Left ventricle myocardium inferior (tissue), 1 donor: Measurements from ENCODE around the gene SLAMF7. TPM values are rescaled to one million over a fixed set of nuclear protein-coding genes. Genes with fewer than 3 reads are reported as not detected.

ENCODE experiments used
- DNase-seq: peaks from one replicate; pipeline ENCODE4 v3.0.0-alpha.2; 2020
- H3K27ac ChIP-seq: fragments of 200-600 bp; replicated peaks from 2 replicates; pipeline ENCODE4 v1.8.0; 2021
- H3K27me3 ChIP-seq: fragments of 200-600 bp; 2 replicates; pipeline ENCODE4 v1.8.0; 2021; ENCODE audit warnings: low read depth
- H3K36me3 ChIP-seq: fragments of 200-600 bp; 2 replicates; pipeline ENCODE4 v1.8.0; 2021
- H3K4me1 ChIP-seq: fragments of 200-600 bp; 2 replicates; pipeline ENCODE4 v1.8.0; 2021
- H3K4me3 ChIP-seq: fragments of 200-600 bp; 2 replicates; pipeline ENCODE4 v1.8.0; 2021; ENCODE audit warnings: mild to moderate bottlenecking, moderate library complexity
- H3K9me3 ChIP-seq: fragments of 200-600 bp; replicated peaks from 2 replicates; pipeline ENCODE4 v1.8.0; 2021
- intact Hi-C: fragments of 100-400 bp; cut with micrococcal nuclease; formaldehyde crosslinking; loops from one replicate; pipeline ENCODE4 v1.11.0; 2022
- total RNA-seq: library from RNA; stranded (reverse); fragmentation: NEBNext Ultra II Directional; extraction: Animal tissue kit (Norgen Biotek cat#: 25700); gene quantifications from one replicate; pipeline ENCODE4 v1.2.1, GENCODE V29; 2021
- TF ChIP-seq, protein P1 (sequence below): fragments of 200-600 bp; IDR thresholded peaks from 2 replicates; pipeline ENCODE4 v1.8.0; 2021; ENCODE audit warnings: antibody characterized with exemption, mild to moderate bottlenecking, borderline replicate concordance
- donor health status: DM: no; HTN: yes; CAD: no; lungs with severe emphysema.

Gene SLAMF7
- total RNA-seq, 1 donor from 2014 or later, result 0.36 TPM

DNA sequence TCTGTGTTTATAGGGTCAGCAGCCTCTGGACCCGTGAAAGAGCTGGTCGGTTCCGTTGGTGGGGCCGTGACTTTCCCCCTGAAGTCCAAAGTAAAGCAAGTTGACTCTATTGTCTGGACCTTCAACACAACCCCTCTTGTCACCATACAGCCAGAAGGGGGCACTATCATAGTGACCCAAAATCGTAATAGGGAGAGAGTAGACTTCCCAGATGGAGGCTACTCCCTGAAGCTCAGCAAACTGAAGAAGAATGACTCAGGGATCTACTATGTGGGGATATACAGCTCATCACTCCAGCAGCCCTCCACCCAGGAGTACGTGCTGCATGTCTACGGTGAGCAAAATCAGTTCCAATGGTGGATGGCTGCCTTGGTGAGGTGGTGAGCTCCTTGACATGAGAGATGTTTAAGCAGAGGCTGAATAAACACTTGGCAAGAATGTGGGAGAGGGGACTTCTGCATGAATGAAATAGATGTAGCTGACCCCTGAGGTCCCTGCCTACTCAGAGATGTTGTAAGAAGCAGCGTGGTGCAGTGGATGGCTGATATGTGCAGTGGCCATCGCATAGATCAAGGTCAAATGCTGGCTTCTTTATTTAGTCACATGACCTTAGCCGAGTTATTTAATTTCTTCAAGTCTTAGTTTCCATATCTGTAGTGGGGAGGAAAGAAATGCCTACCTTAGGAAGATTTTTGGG lies 9.3 kb downstream of the SLAMF7 start:
- no peak overlapping the region for H3K4me3 ChIP-seq
- DNase-seq, result no peak
- TF ChIP-seq, protein P1, sequence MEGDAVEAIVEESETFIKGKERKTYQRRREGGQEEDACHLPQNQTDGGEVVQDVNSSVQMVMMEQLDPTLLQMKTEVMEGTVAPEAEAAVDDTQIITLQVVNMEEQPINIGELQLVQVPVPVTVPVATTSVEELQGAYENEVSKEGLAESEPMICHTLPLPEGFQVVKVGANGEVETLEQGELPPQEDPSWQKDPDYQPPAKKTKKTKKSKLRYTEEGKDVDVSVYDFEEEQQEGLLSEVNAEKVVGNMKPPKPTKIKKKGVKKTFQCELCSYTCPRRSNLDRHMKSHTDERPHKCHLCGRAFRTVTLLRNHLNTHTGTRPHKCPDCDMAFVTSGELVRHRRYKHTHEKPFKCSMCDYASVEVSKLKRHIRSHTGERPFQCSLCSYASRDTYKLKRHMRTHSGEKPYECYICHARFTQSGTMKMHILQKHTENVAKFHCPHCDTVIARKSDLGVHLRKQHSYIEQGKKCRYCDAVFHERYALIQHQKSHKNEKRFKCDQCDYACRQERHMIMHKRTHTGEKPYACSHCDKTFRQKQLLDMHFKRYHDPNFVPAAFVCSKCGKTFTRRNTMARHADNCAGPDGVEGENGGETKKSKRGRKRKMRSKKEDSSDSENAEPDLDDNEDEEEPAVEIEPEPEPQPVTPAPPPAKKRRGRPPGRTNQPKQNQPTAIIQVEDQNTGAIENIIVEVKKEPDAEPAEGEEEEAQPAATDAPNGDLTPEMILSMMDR, result no peak
- no peaks in the 10 kb centered on the region for H3K9me3 ChIP-seq
- peaks cover 48% of the 10 kb centered on the region for H3K27me3 ChIP-seq
- no peak overlapping the region for H3K27ac ChIP-seq
- H3K36me3 ChIP-seq, result no peaks in the 10 kb centered on the region
- H3K4me1 ChIP-seq, result no peaks in the 10 kb centered on the region
- intact Hi-C loops, result no loop called here

DNA sequence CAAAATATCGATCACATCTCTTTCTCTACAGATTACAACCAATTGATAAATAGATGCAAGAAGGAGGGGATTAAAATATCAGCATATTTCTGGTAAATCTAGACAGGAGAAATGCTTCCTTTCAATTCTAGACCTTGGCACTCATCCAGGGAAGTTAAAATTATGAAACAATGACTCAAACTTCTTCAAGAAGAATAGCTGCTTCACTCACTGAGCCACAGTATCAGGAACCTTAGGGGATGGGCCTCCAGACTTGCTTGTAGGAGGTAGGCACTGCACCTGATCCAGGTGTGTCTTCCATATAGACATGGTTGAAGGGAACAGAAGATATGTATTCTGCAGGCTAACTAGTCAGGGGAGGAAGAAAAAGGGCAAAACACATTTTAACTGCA lies 9.8 kb downstream of the SLAMF7 start:
- H3K36me3 ChIP-seq, result no peaks in the 10 kb centered on the region
- DNase-seq, result no peak
- TF ChIP-seq, protein P1, result no peak
- H3K4me3 ChIP-seq, result no peak overlapping the region
- intact Hi-C loops, result no loop called here
- peaks cover 49% of the 10 kb centered on the region for H3K27me3 ChIP-seq
- H3K9me3 ChIP-seq, result no peaks in the 10 kb centered on the region
- H3K4me1 ChIP-seq, result no peaks in the 10 kb centered on the region
- no peak overlapping the region for H3K27ac ChIP-seq

DNA sequence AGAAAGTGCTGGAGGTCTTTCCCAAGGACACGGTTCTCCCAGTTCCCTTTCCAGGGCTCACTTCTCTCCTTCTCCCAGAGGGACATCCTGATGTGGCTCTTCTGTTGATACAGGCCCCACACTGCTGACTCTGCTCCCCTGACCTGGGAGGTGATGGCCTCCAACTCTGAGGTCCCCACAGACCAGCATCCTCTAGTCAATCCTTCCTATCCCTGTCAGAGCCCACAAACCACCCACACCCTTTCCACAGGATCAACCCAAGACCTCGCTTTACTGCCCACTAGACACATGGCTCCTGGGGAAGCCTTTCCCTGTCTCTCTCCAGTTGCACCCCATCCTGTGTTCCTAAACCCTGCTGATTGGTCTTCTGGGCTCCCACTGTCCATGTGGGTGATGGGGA lies 11.6 kb downstream of the SLAMF7 start:
- H3K27me3 ChIP-seq, result peaks cover 49% of the 10 kb centered on the region
- intact Hi-C loops, result no loop called here
- no peaks in the 10 kb centered on the region for H3K4me1 ChIP-seq
- H3K36me3 ChIP-seq, result no peaks in the 10 kb centered on the region
- no peaks in the 10 kb centered on the region for H3K9me3 ChIP-seq
- no peak overlapping the region for H3K27ac ChIP-seq
- no peak for DNase-seq
- no peak overlapping the region for H3K4me3 ChIP-seq
- TF ChIP-seq, protein P1, result no peak

DNA sequence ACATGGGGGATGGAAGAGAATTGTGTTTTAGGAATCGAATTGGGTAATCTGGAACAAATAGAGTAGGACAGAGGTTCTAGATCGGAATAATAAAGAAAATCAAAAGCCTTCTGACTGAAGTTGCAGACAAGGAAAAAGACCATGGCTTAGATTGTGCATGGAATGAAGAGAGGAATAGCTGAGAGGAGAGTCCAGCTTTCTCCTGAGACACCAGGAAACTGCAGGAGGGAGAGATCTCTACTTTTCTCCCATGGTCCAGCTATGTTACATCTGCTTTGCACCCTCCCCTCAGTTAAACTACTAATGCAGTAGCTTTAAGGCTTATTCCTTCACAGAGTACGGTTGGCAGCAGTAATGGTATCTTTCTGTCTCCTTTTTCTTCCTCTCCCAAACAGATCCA lies 13.4 kb downstream of the SLAMF7 start:
- Histone ChIP-seq H3K4me1 (no peaks in the 10 kb centered on the region), H3K27ac (no peak overlapping the region), H3K9me3 (no peaks in the 10 kb centered on the region), H3K27me3 (peaks cover 49% of the 10 kb centered on the region), H3K4me3 (no peak overlapping the region), H3K36me3 (no peaks in the 10 kb centered on the region)
- intact Hi-C loops, result no loop called here
- DNase-seq, result no peak
- TF ChIP-seq, protein P1, result no peak

DNA sequence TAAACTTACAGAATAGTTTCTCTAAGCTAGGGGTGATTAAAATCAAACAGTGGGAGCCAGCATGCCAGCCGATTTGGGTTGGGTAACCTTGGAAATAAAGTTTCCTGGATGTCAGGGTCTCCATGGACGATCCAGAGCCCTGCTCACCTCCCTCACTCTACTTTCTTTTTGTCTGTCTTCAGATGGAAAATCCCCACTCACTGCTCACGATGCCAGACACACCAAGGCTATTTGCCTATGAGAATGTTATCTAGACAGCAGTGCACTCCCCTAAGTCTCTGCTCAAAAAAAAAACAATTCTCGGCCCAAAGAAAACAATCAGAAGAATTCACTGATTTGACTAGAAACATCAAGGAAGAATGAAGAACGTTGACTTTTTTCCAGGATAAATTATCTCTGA lies 13.9 kb downstream of the SLAMF7 start:
- TF ChIP-seq, protein P1, result no peak

More for the DNA sequence above, 13.9 kb downstream of the SLAMF7 start:
- Histone ChIP-seq H3K4me3 (no peak overlapping the region), H3K4me1 (no peaks in the 10 kb centered on the region), H3K9me3 (no peaks in the 10 kb centered on the region), H3K36me3 (no peaks in the 10 kb centered on the region), H3K27ac (no peak overlapping the region), H3K27me3 (peaks cover 49% of the 10 kb centered on the region)
- no peak for DNase-seq
- intact Hi-C loops, result no loop called here
